ENCODE measurements around the gene SLC44A5. TPM values are rescaled to one million over a fixed set of nuclear protein-coding genes. Genes with fewer than 3 reads are reported as not detected.
A peak's percentile ranks its signal among the peaks of the same experiment; 100 is the strongest.
"Not testable (repeated sequence)": the region's sequence is repeated elsewhere in the genome, so short reads cannot be mapped to it uniquely, and the experiment has no call there.

Gene SLC44A5
- polyA plus RNA-seq, 1 donor from 2014 or later, result 2.7 TPM

DNA sequence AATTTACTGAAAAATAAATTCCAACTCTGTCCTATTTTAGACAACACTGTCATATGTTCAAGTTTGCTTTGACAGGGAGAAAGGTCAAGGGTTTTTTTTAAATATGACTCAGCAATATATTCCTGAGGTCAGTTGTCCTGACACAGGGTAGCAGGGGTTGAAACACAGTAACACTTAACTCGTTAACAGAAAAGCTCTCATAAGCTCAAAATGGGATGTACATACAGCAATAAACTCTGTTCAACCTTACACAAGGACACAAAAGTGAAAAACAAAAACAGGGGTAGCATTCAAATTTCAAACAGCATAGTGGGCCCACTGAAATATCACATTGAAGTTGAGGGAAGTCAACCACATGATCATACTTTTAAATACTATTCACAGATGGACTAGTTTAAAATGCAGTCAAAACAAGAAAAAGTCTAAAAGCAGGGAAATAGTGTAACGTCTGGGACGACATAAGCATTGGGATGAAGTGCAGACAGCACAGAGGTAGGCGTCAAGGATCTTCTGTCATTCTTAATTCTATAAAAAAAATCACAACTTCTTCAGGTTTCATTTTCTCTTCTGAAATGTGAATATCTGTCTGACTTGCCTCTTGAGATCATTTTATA lies 89.9 kb downstream of the SLC44A5 start:
- H3K4me1 Mint-ChIP-seq, result no peaks in the 10 kb centered on the region
- no peak overlapping the region for H3K27ac Mint-ChIP-seq
- peaks cover 6% of the 10 kb centered on the region for H3K27me3 Mint-ChIP-seq
- H3K36me3 Mint-ChIP-seq, result peaks cover 1% of the 10 kb centered on the region
- H3K4me3 Mint-ChIP-seq, result no peak overlapping the region
- peaks cover 0 to 3% (median 0%) of the 10 kb centered on the region in 3 donors for H3K9me3 Mint-ChIP-seq

DNA sequence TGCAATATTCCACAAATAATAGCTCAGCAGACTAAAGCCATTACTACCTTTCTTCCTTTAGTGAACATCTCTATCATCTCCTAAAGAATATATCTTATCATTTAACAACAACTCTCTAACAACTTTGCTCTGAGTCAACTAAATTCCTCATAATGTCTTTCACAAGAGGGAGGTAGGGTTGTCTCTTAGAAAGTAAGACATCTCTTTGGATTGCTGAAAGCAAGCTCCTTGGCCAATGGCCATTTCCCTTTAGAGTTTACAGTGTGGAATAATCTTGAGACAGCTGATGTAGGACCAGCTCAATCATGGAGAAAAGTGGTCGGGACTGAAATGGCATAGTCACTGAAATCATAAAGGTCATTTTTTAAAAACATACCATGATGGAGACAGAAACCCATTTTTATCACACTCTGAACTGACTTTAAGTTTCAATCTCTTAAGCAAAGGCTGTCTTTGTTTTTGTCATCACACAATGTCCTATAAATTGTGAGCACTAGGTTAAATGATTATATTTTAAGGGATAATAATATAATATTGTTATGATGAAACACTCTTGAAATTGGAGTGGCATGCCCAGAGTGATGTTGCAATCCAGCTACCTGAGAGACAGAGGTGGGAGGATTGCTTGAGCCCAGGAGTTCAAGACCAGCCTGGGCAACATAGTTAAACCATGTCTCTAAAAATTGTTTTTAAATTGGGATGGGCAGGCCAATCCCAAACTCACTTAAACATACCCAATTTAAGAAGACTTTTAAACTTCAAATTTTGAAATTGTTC lies 91.1 kb downstream of the SLC44A5 start:
- H3K36me3 Mint-ChIP-seq, result peaks cover 1% of the 10 kb centered on the region
- peaks cover 0 to 3% (median 0%) of the 10 kb centered on the region in 3 donors for H3K9me3 Mint-ChIP-seq

DNA sequence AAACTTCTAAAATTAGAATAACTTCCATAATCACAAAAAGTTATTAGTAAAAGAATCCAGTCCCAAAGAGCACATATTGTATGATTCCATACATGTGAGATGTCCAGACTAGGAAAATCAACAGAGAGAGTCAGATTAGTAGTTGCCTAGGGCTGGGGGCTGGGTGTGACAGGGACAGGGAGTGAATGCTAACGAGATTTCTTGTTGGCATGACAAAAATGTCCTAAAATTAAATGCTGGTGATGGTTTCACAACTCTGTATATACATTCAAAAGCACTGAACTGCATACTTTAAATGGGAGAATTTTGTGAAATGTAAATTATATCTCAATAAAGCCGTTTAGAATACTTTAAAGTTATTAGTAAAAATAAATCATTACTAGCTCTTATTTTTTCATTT lies 92.2 kb downstream of the SLC44A5 start:
- no peaks in the 10 kb centered on the region for H3K4me1 Mint-ChIP-seq
- H3K4me3 Mint-ChIP-seq, result no peak overlapping the region
- H3K9me3 Mint-ChIP-seq, result peaks cover 0 to 2% (median 0%) of the 10 kb centered on the region in 3 donors
- H3K36me3 Mint-ChIP-seq, result peaks cover 1% of the 10 kb centered on the region
- H3K27me3 Mint-ChIP-seq, result peaks cover 6% of the 10 kb centered on the region
- no peak overlapping the region for H3K27ac Mint-ChIP-seq

More for the DNA sequence above, 91.1 kb downstream of the SLC44A5 start:
- peaks cover 6% of the 10 kb centered on the region for H3K27me3 Mint-ChIP-seq
- H3K27ac Mint-ChIP-seq, result peak overlapping the region in 1 of 3 donors; percentile 71
- H3K4me1 Mint-ChIP-seq, result no peaks in the 10 kb centered on the region
- no peak overlapping the region for H3K4me3 Mint-ChIP-seq

DNA sequence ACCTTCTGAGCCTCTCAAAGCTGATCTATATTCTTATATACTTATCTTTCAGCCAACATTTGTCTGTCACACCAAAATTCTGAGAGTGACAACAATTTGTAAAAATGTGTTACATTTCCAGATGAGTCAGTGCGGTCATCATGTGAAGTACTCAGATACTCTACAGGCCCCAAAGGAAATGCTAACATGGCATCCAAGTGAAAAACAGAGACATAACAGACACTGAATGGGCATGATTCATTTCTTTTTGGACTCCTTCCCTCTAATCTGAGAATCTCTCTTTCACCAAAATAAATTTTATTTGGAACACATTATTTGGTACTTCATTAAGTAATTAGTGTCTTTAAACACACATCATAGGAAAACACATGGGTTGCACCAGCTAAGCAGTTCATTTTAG lies 96.6 kb downstream of the SLC44A5 start:
- peaks cover 1% of the 10 kb centered on the region for H3K36me3 Mint-ChIP-seq

DNA sequence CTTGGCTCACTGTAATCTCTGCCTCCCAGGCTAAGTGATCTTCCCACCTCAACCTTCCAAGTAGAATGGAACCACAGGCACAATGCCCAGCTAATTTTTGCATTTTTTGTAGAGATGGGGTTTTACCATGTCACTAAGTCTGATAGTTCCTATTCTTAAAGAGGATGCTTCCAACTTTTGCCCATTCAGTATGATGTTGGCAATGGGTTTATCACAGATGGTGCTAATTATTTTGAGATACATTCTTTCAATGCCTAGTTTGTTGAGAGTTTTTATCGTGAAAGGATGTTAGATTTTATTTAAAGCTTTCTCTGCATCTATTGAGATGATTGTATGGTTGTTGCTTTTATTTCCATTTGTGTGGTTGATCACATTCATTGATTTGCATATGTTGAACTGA lies 103.9 kb downstream of the SLC44A5 start:
- Mint-ChIP-seq H3K27ac (no peak overlapping the region), H3K27me3 (peaks cover 1% of the 10 kb centered on the region), H3K4me3 (no peak overlapping the region), H3K36me3 (no peaks in the 10 kb centered on the region), H3K4me1 (peaks cover 0 to 2% (median 0%) of the 10 kb centered on the region in 3 donors), H3K9me3 (peaks cover 0 to 2% (median 0%) of the 10 kb centered on the region in 3 donors)

More for the DNA sequence above, 96.6 kb downstream of the SLC44A5 start:
- Mint-ChIP-seq H3K4me3 (no peak overlapping the region), H3K9me3 (no peaks in the 10 kb centered on the region), H3K27ac (no peak overlapping the region), H3K4me1 (no peaks in the 10 kb centered on the region), H3K27me3 (peaks cover 2% of the 10 kb centered on the region)

DNA sequence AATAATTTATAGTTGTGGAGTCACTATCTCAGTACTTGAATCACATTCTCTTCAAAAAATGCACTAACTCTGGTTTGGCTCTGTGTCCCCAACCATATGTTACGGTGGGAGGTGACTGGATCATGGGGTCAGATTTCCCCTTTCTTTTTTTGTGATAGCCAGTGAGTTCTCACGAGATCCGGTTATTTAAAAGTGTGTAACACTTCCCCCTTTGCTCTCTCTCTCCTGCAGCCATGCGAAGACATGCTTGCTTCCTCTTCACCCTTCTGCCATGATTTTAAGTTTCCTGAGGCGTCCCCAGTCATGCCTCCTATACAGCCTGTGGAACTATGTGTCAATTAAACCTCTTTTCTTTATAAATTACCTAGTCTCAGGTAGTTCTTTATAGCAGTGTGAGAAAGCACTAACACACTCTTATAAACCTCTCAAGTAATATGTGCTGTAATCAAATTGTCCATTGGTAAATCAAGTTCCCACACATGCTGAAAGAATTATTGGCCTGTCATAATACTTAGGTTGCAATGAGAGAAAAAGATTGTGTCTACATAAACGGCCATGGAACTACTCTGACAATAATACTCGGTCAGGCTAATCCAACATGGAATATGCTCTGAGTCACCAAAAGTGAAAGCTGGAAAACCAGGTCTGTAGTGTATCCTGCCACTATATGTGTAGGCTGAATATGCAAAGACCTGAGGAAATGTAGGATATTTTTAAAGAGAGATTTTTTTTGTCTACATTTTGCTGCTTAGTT lies 107.5 kb downstream of the SLC44A5 start:
- Mint-ChIP-seq H3K4me3 (no peak overlapping the region), H3K4me1 (peaks cover 0 to 2% (median 2%) of the 10 kb centered on the region in 3 donors), H3K27ac (no peak overlapping the region), H3K27me3 (peaks cover 1% of the 10 kb centered on the region), H3K36me3 (no peaks in the 10 kb centered on the region), H3K9me3 (peaks cover 0 to 2% (median 0%) of the 10 kb centered on the region in 3 donors)

DNA sequence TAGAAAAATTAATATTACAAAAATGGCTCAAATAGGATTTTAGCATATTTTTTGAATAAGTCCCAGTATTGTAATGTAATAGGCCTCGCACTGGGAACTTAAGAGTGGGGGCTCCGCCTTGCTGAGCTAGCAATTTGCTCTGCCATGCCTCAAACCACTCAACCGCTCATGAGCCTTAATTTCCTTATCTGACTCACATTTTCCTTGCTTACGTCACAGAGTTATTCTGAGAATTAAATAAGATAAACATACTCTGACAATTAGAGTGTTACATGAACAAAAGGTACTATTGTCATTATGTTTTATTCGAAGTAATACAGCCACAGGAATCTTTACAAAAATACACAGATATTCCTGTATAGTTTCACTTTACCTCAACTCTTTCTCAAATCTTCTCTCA lies 108.1 kb downstream of the SLC44A5 start:
- H3K4me1 Mint-ChIP-seq, result peaks cover 0 to 2% (median 2%) of the 10 kb centered on the region in 3 donors
- H3K27ac Mint-ChIP-seq, result no peak overlapping the region
- H3K4me3 Mint-ChIP-seq, result no peak overlapping the region
- no peaks in the 10 kb centered on the region for H3K36me3 Mint-ChIP-seq
- no peaks in the 10 kb centered on the region for H3K27me3 Mint-ChIP-seq
- peaks cover 0 to 2% (median 0%) of the 10 kb centered on the region in 3 donors for H3K9me3 Mint-ChIP-seq

DNA sequence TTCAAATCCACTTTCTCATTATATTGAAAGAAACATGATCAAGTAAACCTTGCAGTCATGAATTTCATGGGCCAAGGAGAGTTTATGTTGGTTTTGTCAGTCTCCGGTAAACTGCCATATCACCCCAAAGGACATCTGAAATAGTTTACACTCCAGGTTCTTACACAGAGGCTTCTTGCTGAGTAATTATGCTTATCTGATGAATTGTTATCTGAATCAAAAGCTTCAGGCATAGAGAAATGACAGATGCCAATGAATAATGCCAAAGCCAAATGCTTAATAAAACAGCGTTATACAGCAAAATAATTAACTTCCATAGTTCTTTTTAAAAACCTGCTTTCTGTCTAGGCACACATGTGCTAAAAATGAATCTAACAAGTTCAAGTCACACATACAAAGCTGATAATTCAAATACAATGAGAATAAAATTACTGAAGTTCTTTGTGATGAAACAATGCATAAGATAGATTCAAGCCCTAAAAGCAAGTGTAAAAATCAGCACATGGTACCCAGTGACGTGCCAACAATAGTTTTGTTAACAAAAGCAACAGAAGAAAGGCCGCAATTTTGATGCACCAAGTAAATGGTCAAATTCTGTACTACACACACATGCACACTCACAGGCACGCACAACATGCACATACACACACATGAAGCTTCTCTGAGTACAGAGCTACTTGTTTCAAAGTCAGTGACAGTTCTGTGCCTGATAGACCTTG lies 109.2 kb downstream of the SLC44A5 start:
- H3K4me3 Mint-ChIP-seq, result no peak overlapping the region
- H3K27me3 Mint-ChIP-seq, result no peaks in the 10 kb centered on the region
- peaks cover 0 to 2% (median 0%) of the 10 kb centered on the region in 3 donors for H3K9me3 Mint-ChIP-seq
- H3K4me1 Mint-ChIP-seq, result peaks cover 0 to 2% (median 2%) of the 10 kb centered on the region in 3 donors
- no peak overlapping the region for H3K27ac Mint-ChIP-seq
- H3K36me3 Mint-ChIP-seq, result no peaks in the 10 kb centered on the region

DNA sequence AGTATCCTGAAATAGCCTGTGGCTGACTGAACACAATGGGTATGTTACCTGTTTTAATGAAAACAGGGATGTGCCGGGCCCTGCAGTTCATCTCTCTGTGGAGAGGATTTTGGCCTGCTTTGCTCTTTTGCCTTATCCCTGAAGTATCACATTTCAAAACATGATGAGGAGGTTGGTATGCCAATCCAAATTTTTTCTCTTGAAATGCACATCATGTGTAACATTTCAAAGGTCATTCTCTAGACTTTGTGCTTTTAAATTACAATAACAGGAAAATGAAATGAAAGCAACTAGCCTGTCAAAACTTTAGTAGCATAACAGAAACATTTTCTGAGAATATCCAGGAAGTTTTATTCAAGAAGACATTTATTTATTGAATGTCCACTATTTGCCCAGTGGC lies 118.9 kb downstream of the SLC44A5 start:
- Mint-ChIP-seq H3K9me3 (peaks cover under 1 to 14% (median 2%) of the 10 kb centered on the region in 3 donors), H3K4me1 (no peaks in the 10 kb centered on the region), H3K27me3 (no peaks in the 10 kb centered on the region), H3K36me3 (no peaks in the 10 kb centered on the region), H3K4me3 (no peak overlapping the region), H3K27ac (no peak overlapping the region)

DNA sequence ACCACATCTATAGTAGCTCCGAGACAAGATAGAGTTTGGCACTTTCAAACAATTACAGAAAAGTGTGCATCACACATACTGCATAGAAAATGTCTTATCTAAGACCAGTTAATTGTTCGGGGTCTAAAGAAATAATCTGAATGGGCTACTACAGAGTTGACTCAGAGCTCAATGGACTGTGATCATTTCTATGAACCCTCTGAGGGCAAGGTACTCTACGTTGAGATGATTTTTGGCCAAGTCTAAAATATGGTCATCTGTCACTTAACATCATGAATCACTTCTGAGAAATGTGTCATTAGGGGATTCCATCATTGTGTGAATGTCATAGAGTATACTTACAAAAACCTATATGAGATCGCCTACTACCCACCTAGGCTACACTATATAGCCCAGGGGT lies 123.5 kb downstream of the SLC44A5 start:
- H3K36me3 Mint-ChIP-seq, result no peaks in the 10 kb centered on the region
- no peak overlapping the region for H3K27ac Mint-ChIP-seq
- no peaks in the 10 kb centered on the region for H3K27me3 Mint-ChIP-seq
- H3K4me3 Mint-ChIP-seq, result no peak overlapping the region
- H3K9me3 Mint-ChIP-seq, result peaks cover 6 to 8% (median 8%) of the 10 kb centered on the region in 3 donors
- no peaks in the 10 kb centered on the region for H3K4me1 Mint-ChIP-seq

DNA sequence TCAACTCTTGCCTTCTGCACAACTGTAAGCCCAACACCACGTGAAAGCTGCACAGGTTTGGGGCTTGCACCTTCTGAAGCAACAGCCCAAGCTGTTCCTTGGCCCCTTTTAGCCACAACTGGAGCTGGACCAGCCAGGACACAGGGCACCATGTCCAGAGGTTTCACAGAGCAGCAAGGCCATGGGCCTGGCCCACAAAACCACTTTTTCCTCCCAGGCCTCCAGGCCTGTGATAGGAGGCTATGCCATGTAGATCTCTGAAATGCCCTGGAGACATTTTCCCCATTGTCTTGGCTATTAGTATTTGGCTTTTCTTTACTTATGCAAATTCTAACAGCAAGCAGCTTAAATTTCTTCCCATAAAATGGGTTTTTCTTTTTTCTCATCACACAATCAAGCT lies 126.1 kb downstream of the SLC44A5 start:
- Mint-ChIP-seq H3K36me3 (no peaks in the 10 kb centered on the region), H3K27me3 (no peaks in the 10 kb centered on the region), H3K9me3 (peaks cover 6 to 11% (median 8%) of the 10 kb centered on the region in 3 donors), H3K4me3 (peak overlapping the region in 1 of 4 donors; percentile 2), H3K4me1 (no peaks in the 10 kb centered on the region), H3K27ac (no peak overlapping the region)

DNA sequence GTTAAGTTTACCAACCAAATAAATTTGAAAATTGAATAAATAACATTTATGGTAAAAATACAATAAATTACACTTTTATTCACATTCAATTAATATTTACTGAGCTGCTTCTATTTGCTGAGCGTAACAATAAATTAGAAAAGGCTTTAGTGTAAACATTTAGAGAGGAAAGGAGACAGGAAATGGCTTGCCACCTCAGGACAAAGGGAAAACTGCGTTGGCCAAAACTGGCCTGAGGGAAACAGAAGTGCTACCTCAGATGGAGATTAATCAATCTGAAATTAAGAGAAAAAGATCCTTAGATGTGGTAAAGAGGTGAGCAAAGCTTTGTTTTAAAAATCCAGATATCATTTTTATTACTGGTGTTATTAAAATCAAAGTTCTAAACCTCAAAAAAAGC lies 128.0 kb downstream of the SLC44A5 start:
- H3K27me3 Mint-ChIP-seq, result no peaks in the 10 kb centered on the region
- no peaks in the 10 kb centered on the region for H3K36me3 Mint-ChIP-seq
- peaks cover 6 to 11% (median 8%) of the 10 kb centered on the region in 3 donors for H3K9me3 Mint-ChIP-seq
- no peak overlapping the region for H3K4me3 Mint-ChIP-seq
- H3K4me1 Mint-ChIP-seq, result no peaks in the 10 kb centered on the region
- no peak overlapping the region for H3K27ac Mint-ChIP-seq

DNA sequence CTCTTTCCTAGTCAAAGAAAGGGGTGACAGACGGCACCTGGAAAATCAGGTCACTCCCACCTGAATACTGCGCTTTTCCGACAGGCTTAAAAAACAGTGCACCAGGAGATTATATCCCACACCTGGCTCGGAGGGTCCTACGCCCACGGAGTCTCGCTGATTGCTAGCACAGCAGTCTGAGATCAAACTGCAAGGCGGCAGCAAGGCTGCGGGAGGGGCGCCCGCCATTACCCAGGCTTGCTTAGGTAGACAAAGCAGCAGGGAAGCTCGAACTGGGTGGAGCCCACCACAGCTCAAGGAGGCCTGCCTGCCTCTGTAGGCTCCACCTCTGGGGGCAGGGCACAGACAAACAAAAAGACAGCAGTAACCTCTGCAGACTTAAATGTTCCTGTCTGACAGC lies 134.4 kb downstream of the SLC44A5 start:
- not testable (repeated sequence) for H3K27me3 Mint-ChIP-seq, H3K4me1 Mint-ChIP-seq, H3K4me3 Mint-ChIP-seq, H3K36me3 Mint-ChIP-seq, H3K9me3 Mint-ChIP-seq, H3K27ac Mint-ChIP-seq

DNA sequence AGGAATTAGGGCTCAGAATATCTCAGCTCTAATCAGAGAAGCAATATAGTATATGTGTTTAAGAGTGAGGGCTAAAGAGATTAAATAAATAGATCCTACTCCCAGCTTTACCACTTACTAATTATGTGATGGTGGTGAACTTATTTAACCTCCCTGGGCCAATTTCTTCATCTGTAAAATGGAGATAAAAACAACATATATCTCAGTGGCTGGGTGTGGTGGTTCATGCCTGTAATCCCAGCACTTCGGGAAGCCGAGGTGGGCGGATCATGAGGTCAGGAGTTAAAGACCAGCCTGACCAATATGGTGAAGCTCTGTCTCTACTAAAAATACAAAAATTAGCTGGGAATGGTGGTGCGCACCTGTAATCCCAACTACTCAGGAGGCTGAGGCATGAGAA lies 135.2 kb downstream of the SLC44A5 start:
- peaks cover 2% of the 10 kb centered on the region for H3K27me3 Mint-ChIP-seq
- no peak overlapping the region for H3K27ac Mint-ChIP-seq
- H3K36me3 Mint-ChIP-seq, result no peaks in the 10 kb centered on the region
- no peak overlapping the region for H3K4me3 Mint-ChIP-seq
- H3K9me3 Mint-ChIP-seq, result no peaks in the 10 kb centered on the region
- H3K4me1 Mint-ChIP-seq, result no peaks in the 10 kb centered on the region

Measured in IgD-negative memory B cell (primary cell).